OCI-LY3 (cell line): ENCODE results near the gene RGCC.

ENCODE experiments used
- H2AFZ ChIP-seq: fragments of 200-600, 300-600 bp; shearing (Covaris generic); 2 replicates; pipeline ENCODE4 v1.6.0; 2014; ENCODE audit warnings: antibody characterized with exemption, low read depth, low read length
- H3K27ac ChIP-seq: fragments of 200-600, 300-600 bp; sonication (generic); 2 replicates; pipeline ENCODE4 v1.5.1; 2014; ENCODE audit warnings: mild to moderate bottlenecking, low read length, moderate library complexity, mixed read lengths
- H3K27me3 ChIP-seq: fragments of 200-600, 300-600 bp; sonication (generic); 2 replicates; pipeline ENCODE4 v1.6.1; 2014; ENCODE audit warnings: low read depth, low read length, mixed read lengths
- H3K36me3 ChIP-seq: fragments of 200-600, 300-600 bp; sonication (generic); replicated peaks from 2 replicates; pipeline ENCODE3; 2014; ENCODE audit warnings: low read depth, low read length, mixed read lengths
- H3K4me1 ChIP-seq: fragments of 300-600, 200-600 bp; sonication (generic); 2 replicates; pipeline ENCODE4 v1.6.1; 2014; ENCODE audit warnings: low read length, mixed read lengths
- H3K4me2 ChIP-seq: fragments of 200-600, 300-600 bp; sonication (generic); 2 replicates; pipeline ENCODE4 v1.6.1; 2014; ENCODE audit warnings: low read length, mixed read lengths
- H3K4me3 ChIP-seq: fragments of 300-600, 200-600 bp; sonication (generic); 2 replicates; pipeline ENCODE4 v1.5.1; 2014; ENCODE audit warnings: antibody characterized with exemption, mild to moderate bottlenecking, low read length, moderate library complexity
- H3K79me2 ChIP-seq: fragments of 300-600, 200-600 bp; shearing (Covaris generic); 2 replicates; pipeline ENCODE4 v1.6.1; 2014; ENCODE audit warnings: mild to moderate bottlenecking, low read length, mixed read lengths
- H3K9ac ChIP-seq: fragments of 300-600, 200-600 bp; shearing (Covaris generic); 2 replicates; pipeline ENCODE4 v1.6.0; 2014; ENCODE audit warnings: mild to moderate bottlenecking, low read length, moderate library complexity
- H3K9me3 ChIP-seq: fragments of 200-600, 300-600 bp; shearing (Covaris generic); 2 replicates; pipeline ENCODE4 v1.6.1; 2014; ENCODE audit warnings: low read length, mixed read lengths; ENCODE audit not compliant: insufficient read depth
- H4K20me1 ChIP-seq: fragments of 200-600, 300-600 bp; sonication (generic); 2 replicates; pipeline ENCODE4 v1.6.1; 2016; ENCODE audit warnings: low read length, mixed read lengths; ENCODE audit not compliant: insufficient read depth
- CTCF ChIP-seq: fragments of 200-600, 300-600 bp; sonication (generic); IDR thresholded peaks from 2 replicates; pipeline ENCODE4 v1.5.1; 2014; ENCODE audit warnings: antibody characterized with exemption, low read length, low read depth
- EZH2phosphoT487 ChIP-seq: fragments of 200-600 bp; shearing (Covaris generic); IDR thresholded peaks from 2 replicates; pipeline ENCODE4 v1.6.1; 2018; ENCODE audit warnings: antibody characterized with exemption, mixed run types, low read depth

Gene RGCC

GRCh38 chr13:41456768-41457588 lies at the start of gene RGCC:
Gene RGCC, plus strand, starts transcription at chr13:41457550. Its CDS starts 158 bp downstream, at chr13:41457708.
- Histone ChIP-seq H3K4me2 (peak within 1 kb of the TSS; percentile 70), H4K20me1 (no peaks in the 10 kb centered on the region), H3K27me3 (no peaks in the 10 kb centered on the region), H3K4me3 (peak within 1 kb of the TSS; percentile 71), H2AFZ (no peak within 1 kb of the TSS), H3K27ac (no peak within 1 kb of the TSS), H3K9me3 (no peaks in the 10 kb centered on the region), H3K36me3 (no peaks in the 10 kb centered on the region), H3K4me1 (no peaks in the 10 kb centered on the region), H3K9ac (no peak within 1 kb of the TSS), H3K79me2 (no peaks in the 10 kb centered on the region)
- TF ChIP-seq CTCF, result no peak
- no peak for TF ChIP-seq EZH2phosphoT487

- no peaks in the 10 kb centered on the region for H4K20me1 ChIP-seq
- H3K4me1 ChIP-seq, result no peaks in the 10 kb centered on the region
- no peak overlapping the region for H3K27ac ChIP-seq
- peaks cover 10% of the 10 kb centered on the region; the same call in 1 of the 2 replicates for H3K27me3 ChIP-seq
- H3K9ac ChIP-seq, result no peak overlapping the region
- H3K9me3 ChIP-seq, result no peaks in the 10 kb centered on the region
- H3K79me2 ChIP-seq, result no peaks in the 10 kb centered on the region
- no peaks in the 10 kb centered on the region for H3K36me3 ChIP-seq
- no peak overlapping the region for H3K4me3 ChIP-seq
- no peak overlapping the region for H2AFZ ChIP-seq
- TF ChIP-seq CTCF, result no peak
- no peak for TF ChIP-seq EZH2phosphoT487
- no peak overlapping the region for H3K4me2 ChIP-seq
Observed at GRCh38 chr13:41408121-41408520, 49.2 kb upstream of the RGCC start.

- H2AFZ ChIP-seq, result no peak overlapping the region
- no peaks in the 10 kb centered on the region for H3K9me3 ChIP-seq
- H3K79me2 ChIP-seq, result no peaks in the 10 kb centered on the region
- H4K20me1 ChIP-seq, result no peaks in the 10 kb centered on the region
- no peaks in the 10 kb centered on the region for H3K36me3 ChIP-seq
- no peak overlapping the region for H3K4me3 ChIP-seq
- no peak overlapping the region for H3K27ac ChIP-seq
- no peaks in the 10 kb centered on the region for H3K4me1 ChIP-seq
- TF ChIP-seq EZH2phosphoT487, result no peak
- TF ChIP-seq CTCF, result no peak
- peaks cover 10% of the 10 kb centered on the region; the same call in 1 of the 2 replicates for H3K27me3 ChIP-seq
- no peak overlapping the region for H3K9ac ChIP-seq
- no peak overlapping the region for H3K4me2 ChIP-seq
Observed at GRCh38 chr13:41408746-41409145, 48.6 kb upstream of the RGCC start.

GRCh38 chr13:41409611-41410010 lies 47.7 kb upstream of the RGCC start:
- H2AFZ ChIP-seq, result no peak overlapping the region
- no peaks in the 10 kb centered on the region for H3K4me1 ChIP-seq
- H3K27me3 ChIP-seq, result peaks cover 10% of the 10 kb centered on the region; the same call in 1 of the 2 replicates
- no peaks in the 10 kb centered on the region for H3K79me2 ChIP-seq
- no peak overlapping the region for H3K4me2 ChIP-seq
- H3K27ac ChIP-seq, result no peak overlapping the region
- H3K4me3 ChIP-seq, result no peak overlapping the region
- H3K9ac ChIP-seq, result no peak overlapping the region
- H4K20me1 ChIP-seq, result no peaks in the 10 kb centered on the region
- no peaks in the 10 kb centered on the region for H3K36me3 ChIP-seq
- H3K9me3 ChIP-seq, result no peaks in the 10 kb centered on the region
- TF ChIP-seq CTCF, result no peak
